NAMALWA (cell line): Measurements from ENCODE around the gene TSPAN9.

Experiments
- DNase-seq: peaks from one replicate; pipeline ENCODE4 v3.0.0-alpha.2; 2015; ENCODE audit warnings: low spot score

Gene TSPAN9

GRCh38 chr12:3316776-3317480 is 239.7 kb downstream of the TSPAN9 start:
- DNase-seq: no peak

- DNase-seq: no peak
Measured at GRCh38 chr12:3317481-3317815, 240.3 kb downstream of the TSPAN9 start.

GRCh38 chr12:3317841-3318501 is 240.8 kb downstream of the TSPAN9 start:
- DNase-seq: no peak

- DNase-seq: no peak
Measured at GRCh38 chr12:3319723-3320492, 242.7 kb downstream of the TSPAN9 start.

GRCh38 chr12:3320881-3321509 is 243.8 kb downstream of the TSPAN9 start:
- no peak for DNase-seq

- no peak for DNase-seq
Measured at GRCh38 chr12:3321881-3322280, 244.7 kb downstream of the TSPAN9 start.

GRCh38 chr12:3323002-3323685 is 246.0 kb downstream of the TSPAN9 start:
- no peak for DNase-seq

GRCh38 chr12:3325736-3326135 is 248.6 kb downstream of the TSPAN9 start:
- no peak for DNase-seq

- DNase-seq: no peak
Measured at GRCh38 chr12:3326156-3326849, 249.1 kb downstream of the TSPAN9 start.

GRCh38 chr12:3326850-3327780 is 249.9 kb downstream of the TSPAN9 start:
- DNase-seq: no peak

GRCh38 chr12:3328081-3328480 is 250.9 kb downstream of the TSPAN9 start:
- DNase-seq: no peak

GRCh38 chr12:3328571-3328970 is 251.4 kb downstream of the TSPAN9 start:
- no peak for DNase-seq

GRCh38 chr12:3329361-3329760 is 252.2 kb downstream of the TSPAN9 start:
- DNase-seq: no peak

- no peak for DNase-seq
Measured at GRCh38 chr12:3330976-3331510, 253.9 kb downstream of the TSPAN9 start.

GRCh38 chr12:3332188-3332587 is 255.0 kb downstream of the TSPAN9 start:
- no peak for DNase-seq

- no peak for DNase-seq
Measured at GRCh38 chr12:3333583-3333982, 256.4 kb downstream of the TSPAN9 start.

GRCh38 chr12:3333991-3334391 is 256.8 kb downstream of the TSPAN9 start:
- DNase-seq: no peak

- no peak for DNase-seq
Measured at GRCh38 chr12:3335078-3335487, 257.9 kb downstream of the TSPAN9 start.
